Measurements from ENCODE around the gene COA8.

COA8 gene

DNA sequence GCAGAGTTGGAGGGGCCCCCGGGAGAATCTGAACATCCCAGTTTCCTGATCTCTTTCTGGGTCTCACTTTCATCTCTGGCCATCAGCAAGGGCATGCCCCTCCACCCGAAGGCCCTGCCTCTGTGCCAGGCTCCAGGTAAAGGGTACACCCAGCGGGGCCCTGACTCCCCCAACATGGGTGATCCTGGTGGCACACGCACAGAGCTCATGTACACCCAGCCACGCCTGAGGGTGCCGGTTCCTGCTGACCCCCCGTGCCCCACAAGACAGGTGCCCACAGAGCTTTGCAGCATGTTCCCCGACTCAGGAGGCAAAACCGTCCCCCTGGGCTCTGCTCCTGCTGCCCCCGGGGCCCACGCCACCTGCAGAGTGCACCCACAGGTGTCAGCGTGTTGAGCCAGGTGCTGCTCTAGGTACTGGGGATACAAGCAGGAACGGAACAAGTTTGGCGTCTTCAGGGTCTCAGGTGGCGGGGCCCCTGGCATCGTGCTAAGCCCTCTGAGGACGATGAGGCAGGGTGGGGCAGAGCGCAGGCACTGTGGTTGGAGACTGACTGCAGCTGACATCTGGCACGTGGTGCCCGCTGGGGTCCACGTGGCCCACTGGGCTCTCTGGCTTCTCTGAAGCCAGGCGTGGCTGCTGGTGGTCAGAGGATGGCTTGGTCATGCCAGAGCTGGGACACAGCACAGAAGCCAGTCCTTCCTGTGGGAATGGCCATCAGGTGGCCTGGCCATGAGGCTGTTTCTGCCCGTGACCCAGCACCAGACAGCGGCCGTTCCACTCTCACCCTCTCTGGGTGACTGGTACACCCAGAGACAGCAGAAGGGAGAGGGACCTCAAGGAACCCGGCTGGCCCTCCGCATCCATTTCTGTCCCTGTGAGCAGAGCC, 14.1 kb upstream of the COA8 start:
- DNase-seq (ENCODE audit: low read depth in 2 of 2): no peak

- no peak for DNase-seq (ENCODE audit: low read depth in 2 of 2)
Observed at GRCh38 chr14:103549361-103550311, 13.1 kb upstream of the COA8 start.

- DNase-seq (ENCODE audit: low read depth in 2 of 2): no peak
Observed at GRCh38 chr14:103550451-103551337, 12.1 kb upstream of the COA8 start.

DNA sequence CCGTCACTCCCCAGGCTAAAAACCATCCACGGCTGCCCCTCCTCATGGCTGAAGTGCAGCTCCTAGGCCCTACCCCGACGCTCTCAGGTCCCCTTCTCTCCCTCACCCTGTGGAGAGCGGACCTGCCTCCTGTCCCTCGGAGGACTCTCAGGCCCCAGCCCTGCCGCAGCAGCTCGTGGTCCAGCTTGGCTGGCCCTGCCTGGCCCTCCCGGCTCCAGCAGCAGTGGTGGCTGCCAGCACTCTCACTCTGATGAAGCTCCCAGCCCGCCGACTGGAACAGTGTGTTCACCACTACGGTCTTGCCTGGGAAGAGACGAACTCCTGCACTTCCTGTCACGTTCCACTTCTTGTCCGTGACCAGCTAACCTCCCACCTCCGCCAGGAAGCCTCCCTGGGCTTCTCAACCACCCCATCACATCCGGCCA, 11.4 kb upstream of the COA8 start:
- no peak for DNase-seq (ENCODE audit: low read depth in 2 of 2)

DNA sequence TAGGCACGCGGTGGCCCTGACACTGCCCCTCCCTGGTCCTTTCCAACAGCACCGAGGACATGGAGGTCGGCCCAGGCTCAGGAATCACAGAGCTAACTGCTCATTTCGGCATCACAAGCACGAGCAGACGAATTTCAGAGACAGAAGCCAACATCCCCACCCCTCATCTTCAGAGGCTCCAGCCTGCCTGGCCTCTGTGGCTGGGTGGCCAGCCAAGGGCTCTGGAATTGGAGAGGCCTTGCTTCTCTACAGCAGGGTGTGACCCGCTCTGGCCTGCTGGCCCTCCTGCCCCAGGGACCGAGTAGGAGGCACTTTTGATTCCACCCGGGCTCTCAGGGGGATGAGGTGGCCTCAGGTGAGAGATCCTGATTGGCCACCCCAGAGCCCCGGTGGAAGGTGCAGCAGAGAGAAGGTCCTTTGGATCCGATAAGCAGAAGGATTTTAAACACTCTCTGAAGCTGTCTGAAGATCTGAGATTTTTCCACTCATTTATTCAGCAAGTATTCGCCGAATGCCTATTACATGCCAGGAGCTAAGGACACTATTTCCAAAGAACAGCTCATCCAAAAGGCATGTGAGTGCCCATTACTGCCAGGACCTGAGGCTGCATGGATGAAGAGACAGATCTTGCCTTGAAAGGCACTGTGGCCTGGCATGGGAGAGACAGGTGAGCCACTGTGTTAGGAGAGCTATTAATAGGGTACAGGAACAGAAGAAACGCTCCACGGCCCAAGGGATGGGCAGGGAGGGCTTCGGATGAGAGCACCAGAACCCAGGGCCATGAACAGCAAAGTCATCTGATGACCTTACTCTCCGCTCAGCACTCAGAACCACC, 10.5 kb upstream of the COA8 start:
- DNase-seq (ENCODE audit: low read depth in 2 of 2): no peak

DNA sequence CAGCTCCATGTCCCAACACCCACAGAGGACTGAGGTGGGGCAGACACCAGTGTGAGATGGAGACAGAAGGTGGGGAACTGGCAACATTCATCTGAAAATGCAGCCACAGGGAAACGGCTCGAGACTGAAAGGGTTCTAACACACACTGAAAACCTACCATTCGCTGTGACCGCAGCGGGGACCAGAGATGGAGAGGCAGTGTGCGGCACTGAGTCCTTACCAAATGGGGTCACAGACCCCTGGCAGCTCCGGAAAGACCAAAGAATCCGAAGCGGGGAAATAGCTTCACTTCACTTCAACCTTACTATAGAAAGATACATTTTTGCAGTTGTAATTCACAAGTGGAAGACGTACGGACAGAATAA, 9.9 kb upstream of the COA8 start:
- DNase-seq (ENCODE audit: low read depth in 2 of 2): no peak

DNA sequence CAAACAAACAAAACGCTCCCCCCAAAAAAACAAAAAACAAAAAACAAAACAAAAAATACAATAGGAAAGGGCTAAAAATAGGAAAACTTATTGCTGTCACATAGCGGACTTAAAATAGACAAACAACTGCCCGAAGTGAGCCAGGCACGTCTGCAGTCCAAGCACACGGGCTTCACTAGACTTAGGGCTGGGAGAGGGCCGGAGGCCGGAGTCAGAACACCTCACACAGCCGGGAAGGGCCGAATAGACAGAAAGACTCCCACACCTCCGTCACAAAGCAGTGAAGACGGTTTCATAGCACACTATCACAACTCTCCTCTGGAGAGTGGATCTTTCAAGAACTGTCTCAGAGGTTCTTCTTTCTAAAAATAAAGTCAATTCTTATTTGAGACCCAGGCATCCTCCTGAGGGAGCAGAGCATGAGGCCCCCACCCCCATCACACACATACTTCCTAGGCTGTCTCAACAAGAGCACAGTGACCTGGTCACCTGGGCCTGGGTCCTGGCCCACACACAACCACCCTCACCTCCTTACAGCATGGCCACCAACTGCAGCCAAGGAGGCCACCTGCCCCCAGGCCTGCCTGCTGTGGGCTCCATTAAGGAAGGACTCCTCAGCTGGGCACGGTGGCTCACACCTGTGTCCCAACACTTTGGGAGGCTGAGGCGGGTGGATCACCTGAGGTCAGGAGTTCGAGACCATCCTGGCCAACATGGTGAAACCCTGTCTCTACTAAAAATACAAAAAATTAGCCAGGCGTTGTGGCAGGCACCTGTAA, 7.0 kb upstream of the COA8 start:
- no peak for DNase-seq (ENCODE audit: low read depth in 2 of 2)

GRCh38 chr14:103556946-103557758, 5.6 kb upstream of the COA8 start:
- DNase-seq (ENCODE audit: low read depth in 2 of 2): no peak

DNA sequence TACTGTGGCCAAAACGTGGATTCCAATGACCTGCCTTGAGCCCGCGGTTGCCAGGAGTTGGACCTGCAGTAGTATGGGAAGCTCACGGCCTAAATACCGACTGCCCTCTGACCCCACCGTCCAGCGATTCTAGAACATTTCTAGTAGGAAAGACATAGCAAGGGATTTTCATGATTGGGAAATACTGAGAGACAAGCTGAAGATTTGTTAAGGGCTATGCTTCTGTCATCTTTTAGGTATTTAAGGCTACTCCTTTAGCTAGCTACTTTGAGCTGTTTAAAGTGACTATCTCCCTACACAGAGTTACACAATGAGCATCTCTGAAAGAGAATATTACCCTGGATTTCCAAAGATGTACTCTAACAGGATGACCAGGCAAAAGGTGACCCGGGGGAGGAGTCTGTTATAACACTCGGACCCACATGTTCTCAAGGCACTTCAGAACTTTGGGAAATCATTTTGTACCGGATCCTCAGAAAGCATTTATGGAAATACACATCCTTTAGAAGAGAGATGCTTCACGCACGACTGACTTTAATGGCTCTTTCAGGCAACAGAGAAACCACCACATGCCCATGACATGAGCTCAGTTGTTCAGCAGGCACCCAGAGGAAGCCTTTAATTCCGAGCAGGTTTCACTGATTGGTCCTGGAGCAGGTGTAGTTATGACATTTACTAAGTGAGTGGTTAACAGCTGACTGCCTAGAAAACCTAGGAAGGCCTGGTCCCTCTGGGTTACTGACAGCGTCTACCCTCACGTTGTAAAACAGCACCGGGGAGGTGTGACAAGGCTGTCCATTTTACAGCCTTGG, 4.5 kb upstream of the COA8 start:
- no peak for DNase-seq (ENCODE audit: low read depth in 2 of 2)

- DNase-seq (ENCODE audit: low read depth in 2 of 2): no peak
Observed at GRCh38 chr14:103559766-103560165, 3.0 kb upstream of the COA8 start.

- DNase-seq (ENCODE audit: low read depth in 2 of 2): no peak
Observed at GRCh38 chr14:103560691-103561090, 2.1 kb upstream of the COA8 start.

- no peak for DNase-seq (ENCODE audit: low read depth in 2 of 2)
Observed at GRCh38 chr14:103561381-103562178, 1.2 kb upstream of the COA8 start.

DNA sequence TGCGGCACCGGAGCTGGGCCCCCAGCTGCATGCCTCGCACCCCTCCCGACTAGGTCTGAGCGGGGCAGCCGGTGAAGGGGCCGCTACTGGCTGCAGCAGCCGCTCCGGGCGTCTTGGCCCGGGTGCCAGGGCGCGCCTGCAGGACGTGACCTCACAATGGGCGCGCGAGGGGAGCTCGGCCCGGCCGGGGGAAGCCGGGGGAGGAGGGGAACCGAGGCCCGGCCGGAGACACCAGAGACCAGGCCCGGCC, 656 bp upstream of the COA8 start:
- no peak for DNase-seq (ENCODE audit: low read depth in 2 of 2)

DNA sequence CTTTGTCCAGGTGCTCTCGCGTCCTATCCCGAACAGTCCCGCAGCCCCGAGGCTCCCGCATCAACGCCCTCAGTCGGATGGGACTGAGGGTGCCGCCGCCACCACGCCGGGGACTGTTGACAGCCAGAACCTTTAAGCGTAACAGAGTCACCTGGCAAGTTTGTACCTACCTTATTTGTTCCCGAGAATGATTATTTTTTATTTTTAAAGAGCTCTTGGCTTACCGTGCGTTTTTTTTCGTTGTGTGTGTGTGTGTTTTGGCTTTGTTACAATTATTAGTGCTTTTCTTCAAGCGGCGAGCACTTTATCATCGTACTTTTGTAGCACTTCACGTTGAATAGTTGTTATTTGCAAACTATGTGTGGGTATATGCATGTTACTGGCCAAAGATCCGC, 463 bp downstream of the COA8 start:
- no peak for DNase-seq (ENCODE audit: low read depth in 2 of 2)

DNA sequence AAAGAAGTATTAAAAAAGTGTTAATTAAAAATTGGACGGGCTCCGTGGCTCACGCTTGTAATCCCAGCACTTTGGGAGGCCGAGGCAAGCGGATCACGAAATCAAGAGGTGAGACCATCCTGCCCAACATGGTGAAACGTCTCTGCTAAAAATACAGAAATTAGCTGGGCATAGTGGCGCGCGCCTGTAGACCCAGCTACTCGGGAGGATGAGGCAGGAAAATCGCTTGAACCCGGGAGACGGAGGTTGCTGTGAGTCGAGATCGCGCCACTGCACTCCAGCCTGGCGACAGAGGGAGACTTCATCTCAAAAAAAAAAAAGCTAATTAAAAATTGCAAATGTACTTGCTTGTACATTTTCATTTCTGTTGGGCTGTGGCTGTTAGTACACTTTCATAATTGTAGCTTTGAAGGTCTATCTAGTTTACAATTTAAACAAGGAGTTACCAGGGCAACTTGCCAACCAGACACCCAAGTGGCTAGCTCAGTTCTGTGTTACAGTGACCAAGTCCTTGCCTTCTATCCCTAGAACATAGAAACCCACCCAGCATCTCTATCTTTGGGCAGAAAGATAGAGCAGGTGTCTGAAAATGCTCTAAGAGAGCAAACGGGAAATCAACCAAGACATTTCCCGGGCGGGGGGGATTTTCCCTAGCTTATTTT, 1.2 kb downstream of the COA8 start:
- no peak for DNase-seq (ENCODE audit: low read depth in 2 of 2)

GRCh38 chr14:103568952-103569351, 6.2 kb downstream of the COA8 start:
- DNase-seq (ENCODE audit: low read depth in 2 of 2): no peak

GRCh38 chr14:103569408-103569807, 6.6 kb downstream of the COA8 start:
- DNase-seq (ENCODE audit: low read depth in 2 of 2): no peak

Measured in stimulated activated CD8-positive, alpha-beta memory T cell treated with anti-CD3 and anti-CD28 coated beads, Interleukin-15, amount 100 ng/mL, for 4 hours (primary cell).